Endodermal cell (in vitro differentiated cells): ENCODE measurements around the gene TMPRSS9. TPM values are rescaled to one million over a fixed set of nuclear protein-coding genes. Genes with fewer than 3 reads are reported as not detected.

ENCODE experiments used
- DNase-seq: peaks from one replicate; pipeline ENCODE4 v3.0.0-alpha.2; 2017
- H3K27ac ChIP-seq: 2 replicates; pipeline ENCODE4 v1.5.1; 2013; ENCODE audit warnings: mild to moderate bottlenecking, low read depth, low read length, moderate library complexity
- H3K27me3 ChIP-seq: 2 replicates; pipeline ENCODE4 v1.6.1; 2013; ENCODE audit warnings: mild to moderate bottlenecking, low read length, moderate library complexity; ENCODE audit not compliant: insufficient read depth, control insufficient read depth, poor library complexity, severe bottlenecking
- H3K36me3 ChIP-seq: 2 replicates; pipeline ENCODE4 v1.7.0; 2013; ENCODE audit warnings: mild to moderate bottlenecking, low read length, moderate library complexity; ENCODE audit not compliant: control insufficient read depth, insufficient read depth
- H3K4me1 ChIP-seq: one replicate; pipeline ENCODE4 v1.7.0; 2013; ENCODE audit warnings: low read length; ENCODE audit not compliant: control insufficient read depth, insufficient read depth
- H3K4me3 ChIP-seq: 2 replicates; pipeline ENCODE4 v1.5.1; 2013; ENCODE audit warnings: mild to moderate bottlenecking, low read length, moderate library complexity
- H3K9ac ChIP-seq: 2 replicates; pipeline ENCODE4 v1.6.1; 2013; ENCODE audit warnings: mild to moderate bottlenecking, low read length, moderate library complexity; ENCODE audit not compliant: poor library complexity, severe bottlenecking; ENCODE audit errors: extremely low read depth
- H3K9me3 ChIP-seq: 2 replicates; pipeline ENCODE4 v1.6.1; 2013; ENCODE audit warnings: mild to moderate bottlenecking, low read length, moderate library complexity; ENCODE audit not compliant: control insufficient read depth
- H3K27ac Mint-ChIP-seq: 2 replicates; pipeline ENCODE4 v1.8.0; 2020; ENCODE audit warnings: mixed read lengths
- H3K27me3 Mint-ChIP-seq: 2 replicates; pipeline ENCODE4 v1.8.0; 2021; ENCODE audit warnings: mild to moderate bottlenecking, mixed read lengths; ENCODE audit not compliant: insufficient read depth
- H3K36me3 Mint-ChIP-seq: 2 replicates; pipeline ENCODE4 v1.8.0; 2020; ENCODE audit warnings: low read depth, mixed read lengths
- H3K4me1 Mint-ChIP-seq: 2 replicates; pipeline ENCODE4 v1.8.0; 2020; ENCODE audit warnings: mixed read lengths
- H3K4me3 Mint-ChIP-seq: 2 replicates; pipeline ENCODE4 v1.8.0; 2020; ENCODE audit warnings: mild to moderate bottlenecking, moderate library complexity, mixed read lengths
- H3K9me3 Mint-ChIP-seq: 2 replicates; pipeline ENCODE4 v1.8.0; 2020; ENCODE audit warnings: mild to moderate bottlenecking, mixed read lengths
- WGBS, 2 experiments: methylation state at CpG; one replicate each; pipeline versions ENCODE4 v1.1.5 to v1.1.7; 2013; ENCODE audit warnings: missing lambda C conversion rate in 2 of 2, mixed read lengths in 1 of 2; ENCODE audit not compliant: insufficient coverage in 1 of 2, insufficient read length in 1 of 2; 5-methylcytosine and 5-hydroxymethylcytosine counted together
- total RNA-seq, 2 donors: library from RNA; stranded (reverse); fragmentation: NEBNext Ultra II Directional in 1 of 2; extraction: Animal tissue kit (Norgen Biotek cat#: 25700) in 1 of 2; gene quantifications; 2 replicates in 1 of 2; 3 replicates in 1 of 2; pipeline ENCODE4 v1.2.1, GENCODE V29; 2021
- TF ChIP-seq, protein P1 (sequence below): fragments of 200-600 bp; sonication (generic); conservative IDR thresholded peaks from 2 replicates; pipeline ENCODE4 v1.5.0; 2021; ENCODE audit warnings: antibody characterized with exemption, mild to moderate bottlenecking

Gene TMPRSS9
- total RNA-seq, 2 donors from 2014 or later: 0.73 to 1.2 TPM

DNA sequence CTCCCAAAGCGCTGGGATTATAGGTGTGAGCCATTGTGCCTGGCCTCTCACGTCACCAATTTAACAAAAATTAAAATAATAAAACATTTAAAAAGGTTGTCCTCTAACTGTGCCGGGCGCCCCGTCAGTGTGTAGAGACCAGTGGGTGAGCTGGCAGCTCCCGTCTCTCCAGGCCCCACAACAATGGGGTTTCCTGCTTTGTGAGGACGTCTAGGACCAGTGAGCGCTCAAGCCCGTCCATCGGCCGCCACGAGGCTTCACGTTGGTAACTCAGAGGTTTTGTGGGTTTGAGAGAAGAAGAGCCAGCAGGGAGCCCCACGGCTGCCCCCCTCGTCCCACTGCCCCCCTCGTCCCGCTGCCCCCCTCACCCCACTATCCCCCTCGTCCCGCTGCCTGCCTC is 36.4 kb upstream of the TMPRSS9 start:
- no peak overlapping the region for H3K27ac Mint-ChIP-seq
- no peak overlapping the region for H3K4me3 Mint-ChIP-seq
- H3K4me3 ChIP-seq: no peak overlapping the region
- no peaks in the 10 kb centered on the region for H3K27me3 Mint-ChIP-seq
- 89 to 90% methylated on average over 9 to 14 of the region's 19 CpGs for WGBS, 2 experiments
- no peak for DNase-seq
- no peak overlapping the region for H3K9ac ChIP-seq
- peaks cover 3% of the 10 kb centered on the region for H3K4me1 ChIP-seq
- H3K36me3 Mint-ChIP-seq: peaks cover 25% of the 10 kb centered on the region
- TF ChIP-seq, protein P1, sequence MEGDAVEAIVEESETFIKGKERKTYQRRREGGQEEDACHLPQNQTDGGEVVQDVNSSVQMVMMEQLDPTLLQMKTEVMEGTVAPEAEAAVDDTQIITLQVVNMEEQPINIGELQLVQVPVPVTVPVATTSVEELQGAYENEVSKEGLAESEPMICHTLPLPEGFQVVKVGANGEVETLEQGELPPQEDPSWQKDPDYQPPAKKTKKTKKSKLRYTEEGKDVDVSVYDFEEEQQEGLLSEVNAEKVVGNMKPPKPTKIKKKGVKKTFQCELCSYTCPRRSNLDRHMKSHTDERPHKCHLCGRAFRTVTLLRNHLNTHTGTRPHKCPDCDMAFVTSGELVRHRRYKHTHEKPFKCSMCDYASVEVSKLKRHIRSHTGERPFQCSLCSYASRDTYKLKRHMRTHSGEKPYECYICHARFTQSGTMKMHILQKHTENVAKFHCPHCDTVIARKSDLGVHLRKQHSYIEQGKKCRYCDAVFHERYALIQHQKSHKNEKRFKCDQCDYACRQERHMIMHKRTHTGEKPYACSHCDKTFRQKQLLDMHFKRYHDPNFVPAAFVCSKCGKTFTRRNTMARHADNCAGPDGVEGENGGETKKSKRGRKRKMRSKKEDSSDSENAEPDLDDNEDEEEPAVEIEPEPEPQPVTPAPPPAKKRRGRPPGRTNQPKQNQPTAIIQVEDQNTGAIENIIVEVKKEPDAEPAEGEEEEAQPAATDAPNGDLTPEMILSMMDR: no peak
- H3K36me3 ChIP-seq: peaks cover 20% of the 10 kb centered on the region
- H3K9me3 ChIP-seq: no peaks in the 10 kb centered on the region
- no peaks in the 10 kb centered on the region for H3K27me3 ChIP-seq
- no peaks in the 10 kb centered on the region for H3K9me3 Mint-ChIP-seq
- peaks cover 12% of the 10 kb centered on the region for H3K4me1 Mint-ChIP-seq
- H3K27ac ChIP-seq: peak overlapping the region; percentile 83

- Histone ChIP-seq H3K4me1 (peaks cover 3% of the 10 kb centered on the region), H3K27me3 (no peaks in the 10 kb centered on the region), H3K9me3 (no peaks in the 10 kb centered on the region), H3K9ac (no peak overlapping the region), H3K36me3 (peaks cover 20% of the 10 kb centered on the region), H3K27ac (peak overlapping the region; percentile 83), H3K4me3 (no peak overlapping the region)
- Mint-ChIP-seq H3K27ac (peak overlapping the region; percentile 39), H3K36me3 (peaks cover 25% of the 10 kb centered on the region), H3K9me3 (no peaks in the 10 kb centered on the region), H3K27me3 (no peaks in the 10 kb centered on the region), H3K4me1 (peaks cover 16% of the 10 kb centered on the region), H3K4me3 (no peak overlapping the region)
- no peak for DNase-seq
- WGBS, 2 experiments: 92 to 96% methylated on average over 31 to 34 of the region's 34 CpGs
- TF ChIP-seq, protein P1: no peak
These were observed 35.7 kb upstream of the TMPRSS9 start for GRCh38 chr19:2324220-2324948.

- Histone ChIP-seq H3K27me3 (no peaks in the 10 kb centered on the region), H3K36me3 (peaks cover 20% of the 10 kb centered on the region), H3K9me3 (no peaks in the 10 kb centered on the region), H3K4me3 (no peak overlapping the region), H3K4me1 (peaks cover 3% of the 10 kb centered on the region), H3K27ac (peak overlapping the region; percentile 83), H3K9ac (no peak overlapping the region)
- WGBS, 2 experiments: 92 to 93% methylated on average over 17 to 29 of the region's 29 CpGs
- Mint-ChIP-seq H3K9me3 (no peaks in the 10 kb centered on the region), H3K36me3 (peaks cover 25% of the 10 kb centered on the region), H3K4me3 (no peak overlapping the region), H3K27ac (peak overlapping the region; percentile 82), H3K27me3 (no peaks in the 10 kb centered on the region), H3K4me1 (peaks cover 25% of the 10 kb centered on the region)
- no peak for DNase-seq
- TF ChIP-seq, protein P1: no peak
These were observed 34.6 kb upstream of the TMPRSS9 start for GRCh38 chr19:2325281-2326046.
